ENCODE measurements around the gene NR3C2.

Gene NR3C2

DNA sequence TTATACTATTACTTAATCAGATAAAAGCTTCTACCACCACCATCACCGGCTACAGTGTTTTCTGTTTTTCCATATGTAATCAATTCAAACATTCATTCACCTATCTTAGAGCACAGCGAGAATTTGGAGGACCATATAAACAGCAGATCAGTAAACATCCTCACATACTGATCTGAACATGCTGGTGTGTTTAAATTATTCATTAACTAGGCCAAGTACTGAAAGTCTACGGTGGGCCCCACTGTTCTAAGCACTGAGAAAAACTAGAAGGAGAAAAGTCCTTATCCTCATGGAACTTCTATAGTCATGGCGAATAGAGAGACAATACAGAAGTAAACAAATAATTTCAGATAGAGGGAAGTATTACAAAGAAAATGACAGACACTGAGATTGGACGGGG, 176.6 kb downstream of the NR3C2 start:
- no peak for DNase-seq (ENCODE audit: low read depth in 1 of 2, low spot score in 1 of 2)

DNA sequence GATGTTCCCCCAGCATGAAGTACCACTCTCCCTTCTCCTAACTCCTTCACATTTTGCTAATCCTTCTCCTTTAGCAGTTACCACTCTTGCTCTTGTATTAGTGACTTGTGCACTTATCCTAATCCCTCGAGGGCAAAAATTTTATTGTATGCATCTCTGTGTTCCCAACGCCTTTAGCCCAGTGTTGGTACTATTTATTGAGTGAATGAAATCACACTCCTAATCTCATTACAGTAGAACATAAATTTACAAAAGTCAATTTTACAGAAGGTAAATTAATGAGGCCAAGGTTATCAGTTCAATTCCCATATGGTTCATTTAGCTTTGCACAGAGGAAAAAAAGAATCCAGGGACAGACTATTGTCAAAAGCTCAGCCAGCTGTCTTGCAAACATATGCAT, 178.4 kb downstream of the NR3C2 start:
- no peak for DNase-seq (ENCODE audit: low read depth in 1 of 2, low spot score in 1 of 2)

DNA sequence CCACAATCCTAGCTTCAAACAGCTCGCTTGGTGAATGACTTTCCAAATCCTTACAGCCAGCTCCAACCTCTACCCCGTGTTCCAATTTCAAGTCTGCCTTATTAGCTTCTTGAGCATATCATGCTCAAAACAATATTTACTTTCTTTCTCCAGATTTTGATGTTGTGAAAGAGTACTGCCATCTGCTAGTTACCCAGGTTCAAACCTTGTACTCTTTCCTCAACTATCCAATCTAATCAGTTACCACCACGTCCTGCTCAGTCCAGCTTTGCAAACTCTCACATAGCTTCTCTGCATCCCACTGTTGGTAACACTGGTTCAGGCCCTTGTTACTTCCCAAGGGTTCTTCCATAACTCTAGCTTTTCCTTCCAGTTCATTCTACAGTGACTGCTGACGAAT, 179.1 kb downstream of the NR3C2 start:
- DNase-seq (ENCODE audit: low read depth in 1 of 2, low spot score in 1 of 2), result no peak

DNA sequence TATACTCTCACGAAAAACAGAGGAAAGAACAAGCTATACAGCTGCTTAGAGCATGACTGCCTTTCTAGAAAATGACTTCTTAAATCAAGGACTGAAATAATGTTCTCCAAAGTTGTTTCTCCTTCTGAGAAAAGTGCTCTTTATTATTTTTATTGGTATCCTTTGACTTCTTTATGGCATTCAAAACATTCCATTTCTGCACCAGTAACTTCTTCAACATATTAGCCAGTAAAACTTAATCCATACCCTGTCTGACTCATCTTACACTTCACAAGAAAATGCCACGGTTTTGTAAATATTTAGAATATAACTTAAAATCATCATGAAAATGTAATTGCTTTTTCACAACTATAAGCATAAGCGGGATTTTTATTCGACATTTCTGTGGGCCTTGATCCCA, 180.4 kb downstream of the NR3C2 start:
- DNase-seq (ENCODE audit: low read depth in 1 of 2, low spot score in 1 of 2), result no peak

DNA sequence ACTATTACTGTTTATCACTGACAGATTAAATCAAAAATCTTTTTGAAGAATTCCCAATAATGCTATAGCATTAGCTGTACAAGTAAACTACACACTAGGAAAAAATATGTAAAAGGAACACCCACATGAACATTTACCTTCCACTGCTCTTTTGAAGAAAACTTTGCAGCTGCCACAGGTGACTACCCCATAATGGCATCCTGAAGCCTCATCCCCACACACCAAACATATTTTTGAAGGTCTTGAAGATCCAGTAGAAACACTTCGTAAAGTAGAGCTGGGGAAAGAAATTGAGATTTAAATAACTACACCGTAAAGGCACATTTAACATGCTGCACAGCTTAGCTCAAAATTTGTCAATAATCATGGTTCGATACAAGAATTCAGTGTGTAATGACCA, 182.4 kb downstream of the NR3C2 start:
- no peak for DNase-seq (ENCODE audit: low read depth in 1 of 2, low spot score in 1 of 2)

DNA sequence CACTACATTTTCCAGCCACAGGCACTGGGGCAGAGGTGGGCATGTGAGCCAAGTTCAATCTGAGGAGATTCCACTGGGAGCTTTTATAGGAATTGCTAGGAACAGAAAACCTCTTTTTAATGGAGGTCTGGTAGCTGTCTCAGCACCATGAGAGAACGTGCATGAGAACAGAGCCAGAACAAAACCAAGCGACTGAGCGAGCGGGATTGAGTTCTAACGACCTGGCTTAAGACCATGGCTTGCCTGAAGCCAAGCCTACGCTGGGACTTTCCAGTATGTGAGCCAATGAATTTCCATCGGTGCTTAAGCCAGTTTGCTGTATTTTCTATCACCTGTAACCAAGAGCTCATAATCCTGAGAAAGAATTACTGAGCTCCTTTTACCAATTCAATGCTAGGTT, 183.7 kb downstream of the NR3C2 start:
- no peak for DNase-seq (ENCODE audit: low read depth in 1 of 2, low spot score in 1 of 2)

DNA sequence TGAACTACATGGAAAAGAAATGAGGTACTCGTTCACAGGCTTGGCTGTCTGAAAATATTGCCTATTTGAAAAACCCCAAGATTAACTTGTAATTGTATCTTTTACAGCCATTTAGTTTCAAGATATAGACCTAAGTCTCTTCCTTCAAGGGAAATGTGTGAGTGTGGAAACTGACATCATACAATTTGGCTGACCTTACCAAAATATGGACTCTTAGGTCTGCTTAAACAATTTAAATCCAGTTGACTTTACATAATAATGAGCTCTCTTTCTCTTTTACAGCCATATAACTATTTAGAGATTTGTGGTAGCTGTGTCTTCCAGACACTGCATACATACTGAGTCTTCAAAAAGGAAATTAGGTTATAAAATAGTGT, 186.9 kb downstream of the NR3C2 start:
- DNase-seq (ENCODE audit: low read depth in 1 of 2, low spot score in 1 of 2), result no peak

DNA sequence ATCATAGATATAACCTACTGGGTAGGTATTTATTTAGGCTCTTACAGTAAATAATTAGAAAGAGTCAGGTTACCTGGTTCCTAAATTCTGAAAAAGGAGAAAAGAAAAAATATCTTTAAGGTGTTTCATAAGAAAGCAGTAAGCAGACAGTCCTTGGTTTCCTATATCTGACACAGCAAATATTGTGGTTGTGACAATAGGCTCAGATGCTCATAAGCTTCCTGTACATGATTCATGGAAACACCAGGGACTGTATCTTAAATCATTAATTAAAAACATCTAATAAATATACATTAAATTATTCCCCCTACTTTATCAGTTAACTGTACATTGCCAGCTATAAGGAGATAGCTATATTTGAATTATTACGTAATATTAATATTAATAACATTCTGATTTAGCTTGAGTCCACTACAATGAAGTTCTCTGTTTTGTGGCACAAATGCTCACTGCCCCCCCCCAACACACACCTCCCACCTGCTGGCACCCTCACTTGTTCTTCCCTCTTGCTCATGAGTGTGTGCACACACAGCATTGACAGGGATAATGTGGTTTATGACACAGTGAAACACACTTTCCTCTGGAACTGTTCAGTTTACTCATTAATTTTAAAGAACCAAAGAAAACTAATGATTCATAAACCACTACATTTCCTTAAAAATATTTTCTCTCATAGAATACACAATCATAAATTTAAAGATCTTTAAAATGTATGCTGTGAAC, 187.4 kb downstream of the NR3C2 start:
- no peak for DNase-seq (ENCODE audit: low read depth in 1 of 2, low spot score in 1 of 2)

DNA sequence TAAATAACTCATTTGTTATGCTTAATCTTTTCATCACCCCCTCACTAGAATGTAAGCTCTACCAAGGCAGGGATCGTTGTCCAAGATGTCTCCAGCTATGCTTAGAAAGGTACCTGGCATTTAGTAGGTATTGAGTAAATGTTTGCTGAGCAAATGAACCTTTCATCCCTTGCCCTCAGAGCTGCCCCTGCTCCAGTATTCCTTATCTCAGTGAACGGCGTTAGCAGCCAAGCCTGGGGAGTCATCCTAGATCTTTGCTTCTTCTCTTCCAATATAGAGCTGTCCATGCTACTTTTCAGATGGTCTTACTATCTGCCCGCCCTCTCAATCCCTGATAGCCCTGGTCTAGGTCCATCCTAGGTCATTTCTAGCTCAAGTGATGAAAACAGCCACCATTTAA, 188.4 kb downstream of the NR3C2 start:
- no peak for DNase-seq (ENCODE audit: low read depth in 1 of 2, low spot score in 1 of 2)

DNA sequence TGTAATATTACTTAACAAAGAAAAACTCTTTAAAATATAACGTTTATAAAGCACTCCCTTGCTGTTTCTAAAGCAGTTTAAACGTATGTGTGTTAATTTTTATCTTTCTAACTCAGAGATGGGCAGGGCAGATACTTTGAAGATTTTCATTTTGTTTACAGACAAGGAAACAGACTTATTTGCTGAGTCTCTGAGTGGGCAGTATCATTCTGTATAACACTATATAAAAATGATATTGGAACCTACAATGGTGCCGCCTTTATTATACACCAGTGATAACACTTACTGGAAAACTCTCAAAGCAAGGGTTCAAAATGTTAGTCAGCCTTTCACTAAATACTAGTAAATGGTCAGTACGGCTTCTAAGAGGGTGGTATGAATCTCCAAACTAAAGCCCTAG, 193.4 kb downstream of the NR3C2 start:
- no peak for DNase-seq (ENCODE audit: low read depth in 1 of 2, low spot score in 1 of 2)

DNA sequence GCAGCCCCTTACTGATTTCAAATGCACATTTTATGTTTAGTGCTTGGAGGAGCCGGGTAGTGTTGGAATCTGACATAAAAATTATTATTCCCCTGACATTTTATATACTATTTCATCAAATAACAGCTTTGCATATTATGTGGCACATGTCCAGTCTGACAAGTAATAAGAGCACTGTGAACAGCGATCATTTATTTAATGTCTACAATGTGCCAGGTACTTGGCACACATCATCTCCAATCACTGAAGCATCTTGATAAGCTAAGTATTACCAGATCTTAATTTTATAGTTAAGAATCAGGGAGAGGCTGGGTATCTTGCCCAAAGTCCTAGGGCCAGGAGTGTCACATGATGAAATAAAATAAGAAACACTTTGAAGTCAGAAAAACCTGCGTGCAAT, 197.2 kb downstream of the NR3C2 start:
- DNase-seq (ENCODE audit: low read depth in 1 of 2, low spot score in 1 of 2), result no peak

DNA sequence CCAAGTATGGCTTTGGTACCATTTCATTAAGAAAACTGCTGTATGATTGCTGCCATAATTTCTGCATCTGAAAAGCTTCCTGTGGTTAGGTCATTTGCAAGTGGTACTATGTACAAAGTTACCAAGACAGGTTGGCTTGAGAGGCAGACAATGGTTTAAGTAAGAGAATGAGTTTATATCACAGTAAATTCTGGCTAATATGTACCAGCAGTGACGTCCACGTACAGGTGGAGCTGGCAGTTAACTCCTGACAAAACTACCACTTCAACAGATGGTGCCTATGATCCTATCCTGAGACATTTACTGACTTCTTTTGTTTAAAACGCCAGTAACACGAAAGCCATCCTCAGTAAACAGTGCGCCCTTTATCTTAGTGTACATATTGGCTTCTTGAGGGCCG, 198.4 kb downstream of the NR3C2 start:
- DNase-seq (ENCODE audit: low read depth in 1 of 2, low spot score in 1 of 2), result no peak

DNA sequence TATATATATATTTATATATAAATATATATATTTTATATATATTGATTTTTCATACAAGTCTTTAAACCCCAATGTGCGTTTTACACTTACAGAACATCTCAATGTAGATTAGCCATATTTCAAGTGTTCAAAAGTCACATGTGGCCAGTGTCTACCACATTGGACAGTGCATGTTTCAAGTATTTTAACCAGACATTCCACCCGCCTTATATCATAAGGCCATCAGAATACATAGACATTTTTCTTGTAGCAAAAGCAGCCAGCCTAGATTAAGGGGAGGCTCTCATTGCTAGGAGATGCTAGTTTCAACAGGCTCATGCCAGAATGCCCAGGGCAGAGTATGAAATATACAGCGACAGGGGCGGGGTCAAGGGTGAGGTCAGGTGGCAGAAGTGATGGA, 202.0 kb downstream of the NR3C2 start:
- DNase-seq (ENCODE audit: low read depth in 1 of 2, low spot score in 1 of 2), result no peak

DNA sequence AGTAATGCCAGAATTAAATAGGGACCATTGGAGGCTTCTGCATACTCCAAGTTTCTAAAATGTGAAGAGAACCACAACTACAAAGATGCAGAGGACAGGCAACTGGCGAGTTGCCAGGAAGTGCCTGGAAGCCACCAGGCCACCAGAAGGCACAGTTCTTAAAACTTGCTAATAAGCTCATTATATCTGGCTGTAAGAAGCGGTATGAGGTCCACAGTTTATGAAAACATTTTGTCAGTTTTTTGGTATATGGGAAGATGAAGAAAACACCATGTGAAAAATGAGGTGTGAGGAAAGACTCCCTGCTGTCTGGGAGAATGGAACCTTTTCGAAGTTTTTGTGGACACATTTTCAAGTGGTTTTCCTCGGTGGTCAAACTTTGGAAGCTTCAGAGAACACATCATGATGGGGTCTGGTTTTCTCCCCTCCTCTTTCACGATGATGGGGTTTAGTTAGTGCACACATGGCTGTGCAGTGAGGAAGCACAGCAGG, 202.7 kb downstream of the NR3C2 start:
- DNase-seq (ENCODE audit: low read depth in 1 of 2, low spot score in 1 of 2), result no peak

DNA sequence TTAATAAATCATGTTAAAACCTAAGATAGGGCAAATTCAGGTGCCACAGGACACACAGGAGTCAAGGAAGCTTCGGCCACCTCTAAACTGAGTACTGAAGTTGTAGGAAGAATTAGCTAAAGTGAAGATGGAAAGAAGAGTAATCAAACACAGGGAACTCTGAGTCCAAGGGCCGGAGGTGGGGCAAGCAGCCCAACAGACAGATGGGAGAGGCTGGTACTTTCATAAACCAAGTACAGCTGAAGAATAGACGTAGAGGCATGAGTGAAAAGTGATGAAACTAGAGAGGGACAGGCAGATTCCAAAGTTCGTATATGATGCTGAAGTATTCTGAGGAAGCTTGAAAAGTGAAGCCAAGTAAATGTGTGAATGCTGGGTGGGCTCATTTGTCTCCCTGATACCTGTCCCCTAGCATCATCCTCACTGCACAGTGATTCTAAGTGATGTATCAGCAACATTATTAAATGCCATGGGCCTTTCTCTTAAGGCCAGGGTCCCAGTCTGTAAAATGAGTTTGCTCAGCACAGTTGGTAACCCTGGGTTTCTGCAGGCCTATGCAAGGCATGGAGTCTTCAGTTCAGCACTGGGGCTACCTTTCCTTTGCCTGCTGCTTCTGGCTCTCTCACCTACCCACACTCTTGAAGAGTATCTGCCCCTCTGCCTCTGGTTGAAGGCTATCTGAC, 203.3 kb downstream of the NR3C2 start:
- no peak for DNase-seq (ENCODE audit: low read depth in 1 of 2, low spot score in 1 of 2)

DNA sequence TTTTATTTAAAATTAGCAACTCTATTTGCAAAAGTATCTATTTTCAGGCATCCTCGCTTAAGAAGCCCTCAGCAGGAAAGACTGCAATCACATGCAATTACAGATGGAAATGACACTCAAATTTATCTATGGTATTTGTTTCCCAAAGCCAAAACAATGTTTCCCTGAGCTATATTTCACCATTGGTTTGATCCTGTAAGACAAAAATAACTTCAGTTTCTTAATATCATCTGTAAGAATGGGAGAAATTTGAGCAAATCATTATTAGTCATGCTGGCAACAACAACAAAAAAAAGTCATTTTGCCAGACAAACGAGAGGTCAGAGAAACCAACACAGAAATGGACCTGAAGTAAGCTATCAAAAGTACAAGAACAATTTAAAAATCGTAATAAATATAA, 204.1 kb downstream of the NR3C2 start:
- DNase-seq (ENCODE audit: low read depth in 1 of 2, low spot score in 1 of 2), result no peak

DNA sequence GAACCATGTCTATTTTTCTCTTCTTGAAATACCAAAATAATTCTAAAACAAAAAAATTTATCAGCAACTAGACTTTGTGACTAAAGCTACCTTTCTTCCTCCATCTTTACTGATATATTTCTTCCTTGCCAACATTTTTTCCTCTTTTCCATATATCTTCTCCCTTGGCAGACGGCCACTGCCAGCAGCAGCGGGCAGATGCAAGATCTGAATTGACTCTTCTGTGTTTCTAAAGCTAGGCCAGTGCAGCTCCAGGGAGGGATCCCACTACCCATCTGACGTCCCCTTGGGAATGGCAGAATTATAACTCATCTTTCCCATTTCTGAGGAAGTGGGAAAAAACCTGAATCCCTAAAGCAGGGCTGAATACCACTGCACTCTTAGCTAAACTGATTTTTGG, 206.4 kb downstream of the NR3C2 start:
- DNase-seq (ENCODE audit: low read depth in 1 of 2, low spot score in 1 of 2), result no peak

DNA sequence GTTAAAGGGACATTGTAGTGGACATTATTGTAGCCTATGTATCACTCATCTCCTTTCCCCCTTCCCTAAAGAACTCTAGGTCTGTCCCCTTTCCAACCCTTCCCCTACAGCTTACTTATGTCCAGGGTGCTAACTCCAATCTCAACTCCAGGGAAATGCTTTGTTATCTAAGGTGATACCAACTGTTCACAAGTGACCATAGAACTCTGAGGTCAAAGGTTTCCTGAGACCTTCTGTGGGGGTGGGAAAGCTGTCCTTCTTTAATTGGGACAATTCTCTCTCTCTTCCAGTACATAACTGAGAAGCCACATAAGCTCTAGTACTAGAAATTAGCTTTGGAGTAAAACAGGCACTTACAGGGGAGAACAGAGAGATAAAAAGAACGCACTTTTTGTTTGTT, 212.4 kb downstream of the NR3C2 start:
- no peak for DNase-seq (ENCODE audit: low read depth in 1 of 2, low spot score in 1 of 2)

DNA sequence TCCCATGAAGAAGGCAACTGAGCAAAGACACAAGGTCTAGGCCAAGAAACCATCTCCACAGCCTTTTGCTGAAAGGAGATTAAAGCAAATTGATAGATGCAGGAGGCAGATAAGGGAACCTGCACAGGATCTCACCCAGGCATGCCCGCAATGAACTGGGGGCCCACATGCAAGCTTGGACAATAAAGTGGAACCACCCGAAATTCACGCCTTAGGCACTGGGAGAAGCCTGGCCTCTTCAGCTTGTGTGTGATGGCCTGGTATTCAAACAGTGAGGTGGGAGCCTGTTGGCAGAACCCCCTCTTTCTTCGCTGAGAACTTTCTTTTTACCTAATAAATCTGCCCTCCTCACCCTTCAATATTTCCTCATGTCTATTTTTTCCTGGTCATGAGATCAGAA, 213.2 kb downstream of the NR3C2 start:
- DNase-seq (ENCODE audit: low read depth in 1 of 2, low spot score in 1 of 2), result no peak

DNA sequence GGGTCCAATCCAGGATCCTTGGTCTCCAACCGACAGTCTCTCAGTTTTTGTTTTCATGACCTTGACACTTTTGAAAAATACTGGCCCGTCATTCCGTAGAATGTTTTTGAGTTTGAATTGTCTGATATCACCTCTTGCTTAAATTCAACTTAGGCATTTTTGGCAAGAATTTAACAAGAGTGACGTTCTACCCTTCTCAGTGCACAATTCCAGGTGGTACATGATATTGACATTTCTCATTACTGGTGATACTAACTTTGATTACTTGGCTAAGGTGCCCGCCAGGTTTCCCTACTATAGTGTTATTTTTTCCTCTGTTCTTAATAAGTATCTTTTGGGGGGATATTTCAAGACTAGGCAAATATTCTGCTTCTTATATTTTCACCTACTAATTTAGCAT, 215.1 kb downstream of the NR3C2 start:
- DNase-seq (ENCODE audit: low read depth in 1 of 2, low spot score in 1 of 2), result no peak

DNA sequence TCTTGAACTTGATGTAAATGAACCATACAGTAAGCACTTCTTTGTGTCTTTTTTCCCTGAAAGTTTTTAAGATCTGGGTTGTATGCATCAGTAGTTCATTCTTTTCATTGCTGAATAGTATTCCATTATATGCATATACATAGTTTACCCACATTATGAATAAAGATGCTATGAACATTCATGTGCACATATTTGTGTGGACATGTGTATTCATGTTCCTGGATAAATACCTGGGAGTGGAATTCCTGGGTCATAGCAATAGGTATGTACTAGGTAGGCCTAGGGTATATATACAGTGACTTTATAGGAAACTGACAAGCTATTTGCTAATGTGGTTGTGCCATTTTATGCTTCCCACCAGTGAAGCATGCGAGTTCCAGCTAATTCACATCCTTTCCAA, 215.9 kb downstream of the NR3C2 start:
- DNase-seq (ENCODE audit: low read depth in 1 of 2, low spot score in 1 of 2), result no peak

DNA sequence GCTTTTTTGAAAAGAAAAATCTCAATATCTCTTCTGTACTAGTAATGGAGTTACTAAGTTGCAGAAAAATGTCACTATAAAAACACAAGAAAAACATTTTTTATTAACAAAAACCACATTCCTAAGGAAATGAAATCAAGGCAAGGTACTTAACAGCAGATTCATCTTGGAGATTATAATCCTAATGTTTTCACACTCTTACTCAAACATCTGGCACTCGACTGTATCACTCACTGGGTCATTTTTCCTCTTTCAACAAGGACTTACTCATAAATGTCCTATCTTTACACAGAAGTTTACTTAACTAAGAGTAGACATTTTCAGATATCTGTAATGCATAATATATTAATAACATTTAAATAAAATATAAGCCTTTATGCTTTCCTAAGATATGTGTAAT, 216.6 kb downstream of the NR3C2 start:
- DNase-seq (ENCODE audit: low read depth in 1 of 2, low spot score in 1 of 2), result no peak

DNA sequence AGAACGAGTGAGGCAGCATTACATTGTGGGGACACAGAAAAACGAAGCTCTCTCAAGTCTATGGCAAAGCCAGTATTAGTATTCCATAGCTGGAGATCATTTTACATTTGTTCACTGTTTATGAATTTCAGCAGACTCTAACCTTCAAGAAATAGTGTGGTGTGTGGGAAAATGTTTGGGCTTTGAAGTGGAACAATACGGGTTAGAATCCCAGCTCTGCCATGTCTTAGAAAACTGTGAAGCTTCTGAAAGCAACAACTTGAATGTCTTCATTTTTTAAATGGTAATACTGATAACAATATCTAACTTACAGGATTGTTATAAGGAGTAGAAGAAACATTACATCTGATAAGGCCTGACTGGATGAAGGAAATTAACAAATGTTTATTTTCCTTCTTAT, 217.7 kb downstream of the NR3C2 start:
- no peak for DNase-seq (ENCODE audit: low read depth in 1 of 2, low spot score in 1 of 2)
